Left lung (tissue), 10 donors: Measurements from ENCODE around the gene GPR158. TPM values are rescaled to one million over a fixed set of nuclear protein-coding genes. Genes with fewer than 3 reads are reported as not detected.

Source experiments
- ATAC-seq: fragments of 200-7000 bp; cut with Tn5 transposase; one replicate; pipeline ENCODE4 v1.9.1; 2020; ENCODE audit warnings: moderate library complexity
- DNase-seq, 4 donors: peaks; one replicate each; pipeline ENCODE4 v3.0.0-alpha.2; 2013 to 2020
- H3K27ac ChIP-seq, 2 donors: fragments of 200-600 bp; sonication (generic) in 1 of 2; one replicate each; pipeline versions ENCODE4 v1.5.0 to v1.8.0; 2020 to 2021
- H3K27me3 ChIP-seq, 2 donors: fragments of 200-600 bp; sonication (generic) in 1 of 2; one replicate each; pipeline versions ENCODE4 v1.5.0 to v1.8.0; 2020 to 2021
- H3K36me3 ChIP-seq, 2 donors: fragments of 200-600 bp; sonication (generic) in 1 of 2; one replicate each; pipeline versions ENCODE4 v1.5.0 to v1.8.0; 2020 to 2021
- H3K4me1 ChIP-seq, 2 donors: fragments of 200-600 bp; one replicate each; pipeline ENCODE4 v1.8.0; 2021
- H3K4me3 ChIP-seq, 2 donors: fragments of 200-600 bp; sonication (generic) in 1 of 2; one replicate each; pipeline versions ENCODE4 v1.5.0 to v1.8.0; 2020 to 2021; ENCODE audit warnings: mild to moderate bottlenecking in 1 of 2
- H3K9me3 ChIP-seq, 2 donors: fragments of 200-600 bp; sonication (generic) in 1 of 2; one replicate each; pipeline versions ENCODE4 v1.5.0 to v1.8.0; 2020 to 2021
- intact Hi-C, 2 donors: fragments of 100-400 bp; cut with DNase I; formaldehyde crosslinking; loops; one replicate each; pipeline versions ENCODE4 v1.11.2 to v1.14.2; 2022
- polyA plus RNA-seq, 6 donors: library from polyadenylated mRNA; unstranded; fragments of 120-200 nt; gene quantifications; one replicate each; pipeline ENCODE4 v1.2.1, GENCODE V29; 2013; ENCODE audit not compliant: insufficient read length in 6 of 6
- total RNA-seq, 2 donors: library from RNA; stranded (reverse); fragmentation: NEBNext Ultra II Directional; extraction: Animal tissue kit (Norgen Biotek cat#: 25700); gene quantifications; one replicate each; pipeline ENCODE4 v1.2.1, GENCODE V29; 2021
- TF ChIP-seq, protein P1 (sequence below), 2 donors: fragments of 200-600 bp; sonication (generic) in 1 of 2; IDR thresholded peaks; one replicate each; pipeline versions ENCODE4 v1.5.0 to v1.8.0; 2021; ENCODE audit warnings: antibody characterized with exemption in 2 of 2
- donor health status: DM: no; HTN: yes; CAD: no.
- donor health status: DM: no; HTN: no; CAD: no.

The GPR158 gene
- total and polyA plus RNA-seq, 8 donors, result 0.05 to 1.5 (median 0.88) TPM

DNA sequence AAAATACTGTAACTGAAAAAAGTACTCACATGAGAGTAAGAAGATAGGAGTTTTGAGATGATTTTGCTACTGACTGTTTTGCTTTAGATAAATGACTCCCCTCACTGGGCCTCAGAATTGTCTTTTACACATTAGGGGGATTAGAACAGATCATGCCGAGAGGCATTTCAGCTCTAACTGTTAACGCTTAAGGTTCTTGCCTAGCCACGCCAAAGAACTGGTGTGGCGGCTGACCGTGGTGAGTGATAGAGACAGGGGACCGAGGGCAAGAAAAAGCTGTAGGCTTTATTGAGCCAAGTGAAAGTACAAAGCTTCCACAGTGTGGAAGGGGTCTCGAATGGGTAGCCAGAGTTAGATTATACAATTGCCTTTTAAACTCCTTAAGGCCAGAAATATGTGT, 390.8 kb downstream of the GPR158 start:
- intact Hi-C loops, result no loop called here
- ATAC-seq (no peak), DNase-seq (no peak)
- Histone ChIP-seq H3K27me3 (no peaks in the 10 kb centered on the region), H3K4me3 (no peak overlapping the region), H3K4me1 (no peaks in the 10 kb centered on the region), H3K9me3 (no peaks in the 10 kb centered on the region), H3K36me3 (no peaks in the 10 kb centered on the region), H3K27ac (no peak overlapping the region)
- TF ChIP-seq, protein P1, sequence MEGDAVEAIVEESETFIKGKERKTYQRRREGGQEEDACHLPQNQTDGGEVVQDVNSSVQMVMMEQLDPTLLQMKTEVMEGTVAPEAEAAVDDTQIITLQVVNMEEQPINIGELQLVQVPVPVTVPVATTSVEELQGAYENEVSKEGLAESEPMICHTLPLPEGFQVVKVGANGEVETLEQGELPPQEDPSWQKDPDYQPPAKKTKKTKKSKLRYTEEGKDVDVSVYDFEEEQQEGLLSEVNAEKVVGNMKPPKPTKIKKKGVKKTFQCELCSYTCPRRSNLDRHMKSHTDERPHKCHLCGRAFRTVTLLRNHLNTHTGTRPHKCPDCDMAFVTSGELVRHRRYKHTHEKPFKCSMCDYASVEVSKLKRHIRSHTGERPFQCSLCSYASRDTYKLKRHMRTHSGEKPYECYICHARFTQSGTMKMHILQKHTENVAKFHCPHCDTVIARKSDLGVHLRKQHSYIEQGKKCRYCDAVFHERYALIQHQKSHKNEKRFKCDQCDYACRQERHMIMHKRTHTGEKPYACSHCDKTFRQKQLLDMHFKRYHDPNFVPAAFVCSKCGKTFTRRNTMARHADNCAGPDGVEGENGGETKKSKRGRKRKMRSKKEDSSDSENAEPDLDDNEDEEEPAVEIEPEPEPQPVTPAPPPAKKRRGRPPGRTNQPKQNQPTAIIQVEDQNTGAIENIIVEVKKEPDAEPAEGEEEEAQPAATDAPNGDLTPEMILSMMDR (IDR thresholded peaks at IDR 0.05), result no peak

DNA sequence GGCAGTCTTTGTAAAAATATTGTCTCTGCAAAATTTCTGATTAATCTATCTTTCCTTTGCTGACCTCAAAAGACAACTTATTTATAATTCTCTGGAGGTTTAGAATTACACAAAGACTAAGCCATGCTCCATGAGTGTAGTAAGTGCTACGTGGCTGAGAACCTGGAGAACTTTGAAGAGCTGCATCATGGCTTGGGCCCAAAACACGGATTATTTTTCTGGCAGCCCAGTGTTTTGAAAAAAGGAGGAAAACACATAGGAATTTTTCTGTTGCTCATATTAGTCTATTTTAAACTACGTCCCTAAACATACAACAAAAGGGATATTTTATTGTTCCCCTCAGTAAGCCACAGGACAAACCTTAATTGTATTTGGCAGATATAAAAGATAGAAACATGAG, 398.5 kb downstream of the GPR158 start:
- intact Hi-C loops, result no loop called here
- no peaks in the 10 kb centered on the region for H3K4me1 ChIP-seq
- H3K36me3 ChIP-seq, result no peaks in the 10 kb centered on the region
- no peaks in the 10 kb centered on the region for H3K9me3 ChIP-seq
- ATAC-seq (no peak), DNase-seq (no peak)
- H3K27me3 ChIP-seq, result no peaks in the 10 kb centered on the region
- no peak overlapping the region for H3K4me3 ChIP-seq
- no peak overlapping the region for H3K27ac ChIP-seq
- TF ChIP-seq, protein P1 (IDR thresholded peaks at IDR 0.05), result no peak

DNA sequence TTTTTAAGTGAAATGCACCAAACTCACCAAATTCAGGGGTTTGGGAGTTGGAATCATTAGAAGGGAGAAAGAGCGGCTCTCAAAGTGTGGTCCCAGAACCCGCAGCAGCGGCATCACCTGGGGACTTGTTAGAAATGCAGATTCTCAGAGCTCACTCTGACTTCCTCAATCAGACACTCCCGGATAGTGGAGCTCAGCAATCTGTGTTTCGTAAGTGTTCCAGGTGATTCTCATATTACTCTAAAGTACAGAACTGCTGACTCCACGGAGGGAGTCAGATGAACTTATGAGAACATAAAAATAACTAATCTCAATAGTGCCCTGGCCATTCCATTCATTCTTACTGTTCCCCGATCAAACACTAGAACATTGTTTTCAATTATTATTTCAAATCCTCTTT, 400.5 kb downstream of the GPR158 start:
- no peaks in the 10 kb centered on the region for H3K4me1 ChIP-seq
- DNase-seq, result no peak
- no peaks in the 10 kb centered on the region for H3K9me3 ChIP-seq
- intact Hi-C loops, result no loop called here
- H3K36me3 ChIP-seq, result no peaks in the 10 kb centered on the region
- H3K27me3 ChIP-seq, result no peaks in the 10 kb centered on the region
- no peak overlapping the region for H3K4me3 ChIP-seq
- no peak overlapping the region for H3K27ac ChIP-seq
- TF ChIP-seq, protein P1 (IDR thresholded peaks at IDR 0.05), result no peak
- peak; percentile 47 for ATAC-seq

DNA sequence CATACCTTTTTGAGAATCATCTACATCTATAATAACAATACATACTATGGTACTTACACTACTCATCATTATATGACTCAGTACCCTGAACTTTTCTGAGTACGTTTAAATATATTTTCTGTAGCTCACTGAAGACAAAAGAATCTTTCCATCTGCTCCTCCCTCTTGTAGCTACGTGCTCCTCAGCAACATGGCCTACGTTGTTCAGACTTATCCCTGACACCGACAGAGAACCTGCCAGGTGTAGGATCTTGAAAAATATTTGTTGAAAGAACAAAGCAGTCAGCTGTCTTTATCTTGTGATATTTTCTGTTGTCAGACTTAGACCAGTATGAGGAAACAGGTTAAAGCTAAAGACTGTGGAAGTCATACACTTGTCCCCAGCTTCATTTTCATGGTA, 403.3 kb downstream of the GPR158 start:
- TF ChIP-seq, protein P1 (IDR thresholded peaks at IDR 0.05), result no peak
- ATAC-seq, result no peak
- no peaks in the 10 kb centered on the region for H3K36me3 ChIP-seq

DNA sequence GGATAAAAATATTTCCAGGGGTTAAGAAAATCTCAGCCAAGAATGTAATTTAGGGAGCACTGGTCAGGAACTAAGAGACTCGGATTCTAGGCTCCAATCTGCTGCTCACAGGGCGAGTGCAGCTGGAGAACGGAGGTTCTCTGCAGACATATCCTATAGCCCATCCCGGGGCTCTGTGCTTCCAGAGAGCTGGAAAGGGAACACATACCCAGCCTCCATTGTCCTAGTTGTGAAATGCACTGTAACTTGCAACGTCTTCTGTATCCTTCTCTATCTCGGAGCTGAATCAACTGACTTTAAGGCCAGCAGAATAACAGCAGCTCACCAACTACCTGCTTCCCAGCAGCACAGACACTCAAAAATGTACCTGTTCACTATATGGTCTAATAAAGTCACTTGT, 408.2 kb downstream of the GPR158 start:
- no peaks in the 10 kb centered on the region for H3K27me3 ChIP-seq
- no peak overlapping the region for H3K4me3 ChIP-seq
- no peaks in the 10 kb centered on the region for H3K36me3 ChIP-seq
- H3K27ac ChIP-seq, result no peak overlapping the region
- peaks cover 0 to 16% of the 10 kb centered on the region in 2 donors for H3K9me3 ChIP-seq
- no peak for DNase-seq
- H3K4me1 ChIP-seq, result no peaks in the 10 kb centered on the region
- TF ChIP-seq, protein P1 (IDR thresholded peaks at IDR 0.05), result no peak
- no peak for ATAC-seq
- intact Hi-C loops, result no loop called here

More for the DNA sequence above, 403.3 kb downstream of the GPR158 start:
- H3K27ac ChIP-seq, result no peak overlapping the region
- H3K4me1 ChIP-seq, result no peaks in the 10 kb centered on the region
- intact Hi-C loops, result no loop called here
- H3K9me3 ChIP-seq, result peaks cover 0 to 1% of the 10 kb centered on the region in 2 donors
- no peak overlapping the region for H3K4me3 ChIP-seq
- DNase-seq, result no peak
- no peaks in the 10 kb centered on the region for H3K27me3 ChIP-seq
